Osteoblast (primary cell): ENCODE results near the gene AATF. TPM values are rescaled to one million over a fixed set of nuclear protein-coding genes. Genes with fewer than 3 reads are reported as not detected.

Experiments used
- DNase-seq: peaks from one replicate; pipeline ENCODE4 v3.0.0; 2011; ENCODE audit warnings: low spot score, mixed read lengths; ENCODE audit not compliant: insufficient read length; ENCODE audit errors: missing footprints
- H2AFZ ChIP-seq: 2 replicates; pipeline ENCODE4 v1.6.0; 2011; ENCODE audit warnings: mild to moderate bottlenecking, low read length
- H3K27ac ChIP-seq: 2 replicates; pipeline ENCODE4 v1.5.1; 2011; ENCODE audit warnings: mild to moderate bottlenecking, low read depth, low read length, moderate library complexity
- H3K27me3 ChIP-seq: 2 replicates; pipeline ENCODE4 v1.6.0; 2012; ENCODE audit warnings: mild to moderate bottlenecking, control low read depth, inconsistent platforms, low read length, moderate library complexity; ENCODE audit not compliant: insufficient read depth
- H3K36me3 ChIP-seq: 2 replicates; pipeline ENCODE4 v1.5.1; 2011; ENCODE audit warnings: mild to moderate bottlenecking, low read length, control low read depth, moderate library complexity; ENCODE audit not compliant: insufficient read depth
- H3K4me1 ChIP-seq: 2 replicates; pipeline ENCODE4 v1.5.1; 2011; ENCODE audit warnings: mild to moderate bottlenecking, low read length, control low read depth, moderate library complexity; ENCODE audit not compliant: insufficient read depth
- H3K4me2 ChIP-seq: 2 replicates; pipeline ENCODE4 v1.6.0; 2011; ENCODE audit warnings: mild to moderate bottlenecking, low read length; ENCODE audit not compliant: insufficient read depth
- H3K4me3 ChIP-seq: fragments of 200-600 bp; sonication (generic); 3 replicates; pipeline ENCODE4 v1.5.1; 2012; ENCODE audit warnings: mild to moderate bottlenecking, low read length, inconsistent platforms; ENCODE audit not compliant: insufficient read depth
- H3K79me2 ChIP-seq: 2 replicates; pipeline ENCODE4 v1.6.0; 2012; ENCODE audit warnings: mild to moderate bottlenecking, low read length, control low read depth, inconsistent platforms; ENCODE audit not compliant: insufficient read depth
- H3K9me3 ChIP-seq: 2 replicates; pipeline ENCODE4 v1.5.1; 2011; ENCODE audit warnings: low read depth, low read length, control low read depth
- H4K20me1 ChIP-seq: 2 replicates; pipeline ENCODE4 v1.6.0; 2012; ENCODE audit warnings: mild to moderate bottlenecking, low read length, control low read depth; ENCODE audit not compliant: insufficient read depth
- CTCF ChIP-seq: IDR thresholded peaks from 2 replicates; pipeline ENCODE4 v1.5.1; 2011; ENCODE audit warnings: mild to moderate bottlenecking, low read depth, low read length, moderate library complexity; ENCODE audit errors: extremely low read depth
- total RNA-seq: library from RNA; depleted of rRNA; stranded (reverse); fragments of >200 nt; gene quantifications from 2 replicates; pipeline ENCODE4 v1.2.3, GENCODE V29; 2012

AATF gene
- total RNA-seq, 1 donor, result 22.4 TPM

- no peaks in the 10 kb centered on the region for H3K9me3 ChIP-seq
- no peak for DNase-seq
- H3K27me3 ChIP-seq, result no peaks in the 10 kb centered on the region
- no peak overlapping the region for H2AFZ ChIP-seq
- H4K20me1 ChIP-seq, result no peaks in the 10 kb centered on the region
- H3K27ac ChIP-seq, result no peak overlapping the region
- peaks cover 6% of the 10 kb centered on the region for H3K36me3 ChIP-seq
- no peak overlapping the region for H3K4me3 ChIP-seq
- no peak for TF ChIP-seq CTCF
- no peaks in the 10 kb centered on the region for H3K4me1 ChIP-seq
- H3K4me2 ChIP-seq, result no peak overlapping the region
- no peaks in the 10 kb centered on the region for H3K79me2 ChIP-seq
Measured at GRCh38 chr17:37083456-37083855, 134.7 kb downstream of the AATF start.

GRCh38 chr17:37084372-37084771 lies 135.6 kb downstream of the AATF start:
- Histone ChIP-seq H3K79me2 (no peaks in the 10 kb centered on the region), H3K27ac (no peak overlapping the region), H3K9me3 (no peaks in the 10 kb centered on the region), H3K27me3 (no peaks in the 10 kb centered on the region), H3K36me3 (peaks cover 6% of the 10 kb centered on the region), H3K4me2 (no peak overlapping the region), H2AFZ (no peak overlapping the region), H4K20me1 (no peaks in the 10 kb centered on the region), H3K4me1 (no peaks in the 10 kb centered on the region), H3K4me3 (no peak overlapping the region)
- no peak for TF ChIP-seq CTCF
- DNase-seq, result no peak

GRCh38 chr17:37086334-37086733 lies 137.6 kb downstream of the AATF start:
- Histone ChIP-seq H3K36me3 (peaks cover 6% of the 10 kb centered on the region), H3K79me2 (no peaks in the 10 kb centered on the region), H3K9me3 (no peaks in the 10 kb centered on the region), H3K4me1 (no peaks in the 10 kb centered on the region), H3K4me3 (no peak overlapping the region), H4K20me1 (no peaks in the 10 kb centered on the region), H3K27me3 (no peaks in the 10 kb centered on the region), H3K27ac (no peak overlapping the region), H3K4me2 (no peak overlapping the region), H2AFZ (no peak overlapping the region)
- no peak for DNase-seq
- TF ChIP-seq CTCF, result no peak

GRCh38 chr17:37086948-37087347 lies 138.2 kb downstream of the AATF start:
- no peak for TF ChIP-seq CTCF
- Histone ChIP-seq H3K4me3 (no peak overlapping the region), H2AFZ (no peak overlapping the region), H3K27me3 (no peaks in the 10 kb centered on the region), H3K4me1 (no peaks in the 10 kb centered on the region), H4K20me1 (no peaks in the 10 kb centered on the region), H3K36me3 (peaks cover 6% of the 10 kb centered on the region), H3K4me2 (no peak overlapping the region), H3K9me3 (no peaks in the 10 kb centered on the region), H3K79me2 (no peaks in the 10 kb centered on the region), H3K27ac (no peak overlapping the region)
- DNase-seq, result no peak
